Activated B cell treated with CpG ODN at 0.5 μM for 24 hours (primary cell): ENCODE measurements around the gene MUL1. TPM values are rescaled to one million over a fixed set of nuclear protein-coding genes. Genes with fewer than 3 reads are reported as not detected.

Experiments
- ATAC-seq: fragments of 200-7000 bp; cut with Tn5 transposase; one replicate; pipeline ENCODE4 v1.10.0; 2021; ENCODE audit warnings: low read depth, mild to moderate bottlenecking, moderate library complexity
- CTCF ChIA-PET: fragments of 350-600 bp; sonication (Branson Sonifier 250); formaldehyde crosslinking; loops from one replicate; lab custom pipeline; 2021; ENCODE audit warnings: antibody characterized with exemption; lab: Charles Lee
- POLR2A ChIA-PET: fragments of 350-600 bp; sonication (Branson Sonifier 250); formaldehyde crosslinking; loops from one replicate; lab custom pipeline; 2021; ENCODE audit warnings: antibody characterized with exemption; lab: Charles Lee
- DNase-seq: peaks from one replicate; pipeline ENCODE4 v3.0.0; 2022
- H3K27ac Mint-ChIP-seq: one replicate; pipeline ENCODE4 v1.8.0; 2020; ENCODE audit warnings: mixed read lengths
- H3K27me3 Mint-ChIP-seq: one replicate; pipeline ENCODE4 v1.8.0; 2021; ENCODE audit warnings: mixed read lengths
- H3K36me3 Mint-ChIP-seq: one replicate; pipeline ENCODE4 v1.8.0; 2021; ENCODE audit warnings: low read depth, mixed read lengths
- H3K4me1 Mint-ChIP-seq: one replicate; pipeline ENCODE4 v1.8.0; 2021; ENCODE audit warnings: mixed read lengths
- H3K4me3 Mint-ChIP-seq: one replicate; pipeline ENCODE4 v1.8.0; 2020; ENCODE audit warnings: mild to moderate bottlenecking, mixed read lengths
- H3K9me3 Mint-ChIP-seq: one replicate; pipeline ENCODE4 v1.8.0; 2020; ENCODE audit warnings: mixed read lengths
- intact Hi-C: fragments of 100-400 bp; cut with micrococcal nuclease; formaldehyde crosslinking; loops from one replicate; pipeline ENCODE4 v1.15.1; 2024
- total RNA-seq: library from RNA; stranded (reverse); gene quantifications from 2 replicates; pipeline ENCODE4 v1.2.3, GENCODE V29; 2022
- TF ChIP-seq, protein P1 (sequence below): fragments of 200-600 bp; IDR thresholded peaks from one replicate; pipeline ENCODE4 v1.8.0; 2022; ENCODE audit warnings: antibody characterized with exemption, mild to moderate bottlenecking

Gene MUL1
- total RNA-seq, 1 donor from 2014 or later, result 21.7 TPM

DNA sequence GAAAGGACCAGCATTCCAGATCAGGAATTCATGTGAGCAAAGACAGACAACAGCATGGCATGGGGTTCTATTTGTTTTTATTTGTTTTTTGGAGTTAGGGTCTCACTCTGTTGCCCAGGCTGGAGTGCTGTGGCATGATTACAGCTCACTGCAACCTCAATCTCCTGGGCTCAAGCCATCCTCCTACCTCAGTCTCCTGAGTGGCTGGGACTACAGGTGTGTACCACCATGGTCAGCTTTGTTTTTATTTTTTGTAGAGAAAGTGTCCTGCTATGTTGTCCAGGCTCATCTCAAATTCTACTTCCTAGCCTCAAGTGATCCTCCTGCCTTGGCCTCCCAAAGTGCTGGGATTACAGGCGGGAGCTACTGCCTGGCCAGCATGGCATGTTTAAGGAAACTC, 12.3 kb downstream of the MUL1 start:
- DNase-seq (no peak), ATAC-seq (no peak)
- CTCF ChIA-PET, result interaction anchor here (0.9 to 2.6 kb wide), 2 partner anchors 281 to 578 kb away, joined by 3 to 56 read pairs; no protein-coding TSS in a partner anchor
- Mint-ChIP-seq H3K9me3 (no peaks in the 10 kb centered on the region), H3K36me3 (peaks cover 35% of the 10 kb centered on the region), H3K27ac (no peak overlapping the region), H3K27me3 (no peaks in the 10 kb centered on the region), H3K4me3 (no peak overlapping the region), H3K4me1 (peaks cover 4% of the 10 kb centered on the region)
- POLR2A ChIA-PET, result no interaction called here
- TF ChIP-seq, protein P1, sequence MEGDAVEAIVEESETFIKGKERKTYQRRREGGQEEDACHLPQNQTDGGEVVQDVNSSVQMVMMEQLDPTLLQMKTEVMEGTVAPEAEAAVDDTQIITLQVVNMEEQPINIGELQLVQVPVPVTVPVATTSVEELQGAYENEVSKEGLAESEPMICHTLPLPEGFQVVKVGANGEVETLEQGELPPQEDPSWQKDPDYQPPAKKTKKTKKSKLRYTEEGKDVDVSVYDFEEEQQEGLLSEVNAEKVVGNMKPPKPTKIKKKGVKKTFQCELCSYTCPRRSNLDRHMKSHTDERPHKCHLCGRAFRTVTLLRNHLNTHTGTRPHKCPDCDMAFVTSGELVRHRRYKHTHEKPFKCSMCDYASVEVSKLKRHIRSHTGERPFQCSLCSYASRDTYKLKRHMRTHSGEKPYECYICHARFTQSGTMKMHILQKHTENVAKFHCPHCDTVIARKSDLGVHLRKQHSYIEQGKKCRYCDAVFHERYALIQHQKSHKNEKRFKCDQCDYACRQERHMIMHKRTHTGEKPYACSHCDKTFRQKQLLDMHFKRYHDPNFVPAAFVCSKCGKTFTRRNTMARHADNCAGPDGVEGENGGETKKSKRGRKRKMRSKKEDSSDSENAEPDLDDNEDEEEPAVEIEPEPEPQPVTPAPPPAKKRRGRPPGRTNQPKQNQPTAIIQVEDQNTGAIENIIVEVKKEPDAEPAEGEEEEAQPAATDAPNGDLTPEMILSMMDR, result no peak
- intact Hi-C loops, result loop anchor here (10.0 kb wide), 1 partner anchor 611 kb away; the partner anchor contains the start of gene OTUD3

DNA sequence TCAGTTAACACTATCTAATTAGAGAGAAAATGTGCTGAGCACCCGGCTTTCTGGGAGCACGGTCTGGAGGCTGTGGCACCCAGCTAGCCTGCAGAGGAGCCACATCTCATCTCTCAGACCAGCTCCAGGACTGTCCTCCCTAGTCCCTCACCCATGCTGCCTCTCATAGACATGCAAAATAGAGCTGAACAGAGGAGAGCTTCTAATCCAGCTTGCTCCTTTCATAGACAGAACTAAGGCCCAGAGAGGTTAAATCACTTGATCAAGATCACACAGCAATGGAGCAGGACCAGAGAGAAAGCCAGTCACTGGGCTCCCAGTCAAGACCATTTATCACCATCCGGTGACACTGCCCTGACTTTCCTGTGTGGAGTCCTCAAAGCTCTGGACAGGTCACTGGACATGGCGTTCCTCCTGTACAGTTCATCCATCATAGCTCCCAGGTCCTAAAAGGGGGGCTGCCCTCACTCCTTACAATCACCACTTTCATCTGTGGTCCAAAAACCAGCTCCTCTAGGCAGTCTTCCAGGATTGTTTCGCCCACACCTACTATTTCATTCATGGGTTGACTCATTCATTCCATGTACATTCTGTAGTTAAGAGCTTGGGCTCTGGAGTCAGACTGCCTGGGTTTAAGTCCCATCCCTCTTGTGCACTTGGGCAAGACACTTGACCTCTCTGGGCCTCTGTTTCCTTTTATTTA, 13.2 kb downstream of the MUL1 start:
- H3K4me3 Mint-ChIP-seq, result no peak overlapping the region
- H3K4me1 Mint-ChIP-seq, result peaks cover 4% of the 10 kb centered on the region
- H3K9me3 Mint-ChIP-seq, result no peaks in the 10 kb centered on the region
- peaks cover 26% of the 10 kb centered on the region for H3K36me3 Mint-ChIP-seq
- no peaks in the 10 kb centered on the region for H3K27me3 Mint-ChIP-seq
- ATAC-seq (no peak), DNase-seq (no peak)
- CTCF ChIA-PET, result interaction anchor here (0.9 to 2.6 kb wide), 8 partner anchors 7 to 577 kb away, joined by 3 to 56 read pairs (median 4); partner anchors contain the start of gene CAMK2N1
- H3K27ac Mint-ChIP-seq, result no peak overlapping the region
- POLR2A ChIA-PET, result no interaction called here
- intact Hi-C loops, result loop anchor here (1.0 to 10.0 kb wide), 4 partner anchors 132 to 610 kb away; partner anchors contain the start of gene OTUD3
- TF ChIP-seq, protein P1, result no peak

DNA sequence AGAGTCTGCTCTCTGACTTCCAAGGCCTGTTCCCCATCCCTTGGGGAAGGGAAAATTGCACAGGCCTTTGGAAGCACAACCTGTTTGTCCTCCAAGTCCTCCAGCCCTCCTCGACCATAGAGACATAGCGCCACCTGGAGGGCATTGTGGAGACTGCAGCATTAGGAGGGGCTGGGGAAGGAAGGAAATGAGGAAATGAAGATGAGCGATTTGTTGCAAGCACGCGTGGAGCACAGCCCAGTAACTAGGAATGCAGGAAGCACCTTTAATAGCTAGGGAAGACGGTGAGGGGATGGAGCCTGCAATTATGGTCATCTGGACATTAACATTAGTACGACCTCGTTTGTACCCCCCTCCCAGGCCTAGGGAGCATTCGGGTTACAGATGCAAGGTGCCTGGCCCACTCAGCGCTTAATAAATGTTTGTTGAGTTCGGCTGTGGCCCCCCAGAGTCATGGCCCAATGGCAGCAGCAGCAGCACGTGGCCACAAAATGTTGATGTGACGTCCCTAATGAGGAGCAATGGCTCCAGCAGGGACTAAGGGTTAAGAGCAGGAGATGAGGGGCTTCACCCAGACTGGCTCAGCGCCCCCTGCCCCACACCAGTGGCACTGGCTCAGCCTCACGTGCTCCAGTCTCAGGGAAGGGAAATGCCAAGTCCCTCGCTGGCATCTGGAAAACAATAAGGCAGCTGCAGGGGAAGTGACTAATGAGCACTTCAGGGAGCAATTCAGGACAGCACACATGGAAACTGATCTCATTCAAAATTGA, 13.9 kb downstream of the MUL1 start:
- H3K9me3 Mint-ChIP-seq, result no peaks in the 10 kb centered on the region
- H3K4me1 Mint-ChIP-seq, result peaks cover 4% of the 10 kb centered on the region
- CTCF ChIA-PET, result interaction anchor here (0.6 to 2.6 kb wide), 12 partner anchors 8 to 576 kb away, joined by 3 to 56 read pairs (median 3); partner anchors contain the start of gene CAMK2N1
- H3K27ac Mint-ChIP-seq, result no peak overlapping the region
- peaks cover 4% of the 10 kb centered on the region for H3K27me3 Mint-ChIP-seq
- DNase-seq (peak; percentile 79), ATAC-seq (peak; percentile 96)
- intact Hi-C loops, result loop anchor here (1.0 to 10.0 kb wide), 9 partner anchors 117 to 609 kb away; partner anchors contain the start of gene OTUD3
- TF ChIP-seq, protein P1, result peak; percentile 95
- no peak overlapping the region for H3K4me3 Mint-ChIP-seq
- peaks cover 19% of the 10 kb centered on the region for H3K36me3 Mint-ChIP-seq
- POLR2A ChIA-PET, result no interaction called here

DNA sequence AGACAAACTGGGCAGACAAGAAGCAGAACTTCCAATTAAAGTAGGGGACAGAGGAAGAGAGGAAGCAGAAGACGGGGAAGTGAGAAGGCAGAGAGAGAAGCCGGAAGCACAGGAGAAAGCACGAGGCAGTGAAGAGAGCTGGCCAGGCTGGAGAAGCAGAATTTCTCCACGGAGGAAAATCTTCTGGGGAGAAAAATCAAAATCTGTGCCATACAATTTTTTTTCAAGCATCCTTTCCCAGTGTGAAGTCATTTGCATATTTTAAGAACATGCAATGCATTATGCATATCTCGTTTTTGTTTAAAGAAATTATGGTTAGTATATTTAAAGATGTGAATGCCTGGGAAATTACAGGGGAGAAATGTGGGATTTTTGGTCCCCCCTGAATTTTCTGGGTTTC, 14.6 kb downstream of the MUL1 start:
- TF ChIP-seq, protein P1, result no peak
- DNase-seq (no peak), ATAC-seq (no peak)
- Mint-ChIP-seq H3K9me3 (no peaks in the 10 kb centered on the region), H3K27me3 (peaks cover 11% of the 10 kb centered on the region), H3K4me3 (no peak overlapping the region), H3K4me1 (peaks cover 4% of the 10 kb centered on the region), H3K36me3 (peaks cover 12% of the 10 kb centered on the region), H3K27ac (no peak overlapping the region)
- CTCF ChIA-PET, result interaction anchor here (0.6 to 2.6 kb wide), 9 partner anchors 9 to 575 kb away, joined by 3 to 56 read pairs (median 3); no protein-coding TSS in a partner anchor
- intact Hi-C loops, result loop anchor here (1.0 to 10.0 kb wide), 8 partner anchors 116 to 609 kb away; partner anchors contain the start of gene OTUD3
- POLR2A ChIA-PET, result no interaction called here
